Thoracic aorta (tissue), 2 donors: Measurements from ENCODE around the gene ZNF365. TPM values are rescaled to one million over a fixed set of nuclear protein-coding genes. Genes with fewer than 3 reads are reported as not detected.

Experiments
- ATAC-seq: fragments of 150-250 bp; one replicate; pipeline ENCODE4 v1.8.0; 2017; ENCODE audit warnings: low read depth; ENCODE audit not compliant: insufficient number of reproducible peaks, low FRiP score
- DNase-seq: peaks from one replicate; pipeline ENCODE4 v3.0.0-alpha.2; 2020; ENCODE audit warnings: low spot score
- H3K27ac ChIP-seq, 2 donors: fragments of 200-600 bp; sonication (generic); 1 replicate in 1 of 2; 2 replicates in 1 of 2; pipeline ENCODE4 v1.5.1; 2016; ENCODE audit warnings: mild to moderate bottlenecking in 2 of 2, moderate library complexity in 2 of 2
- H3K27me3 ChIP-seq: fragments of 200-600 bp; sonication (generic); replicated peaks from 2 replicates; pipeline ENCODE4 v1.6.0; 2016; ENCODE audit warnings: mild to moderate bottlenecking; ENCODE audit not compliant: insufficient read depth
- H3K36me3 ChIP-seq: fragments of 200-600 bp; sonication (generic); one replicate; pipeline ENCODE4 v1.5.1; 2016
- H3K4me1 ChIP-seq, 2 donors: fragments of 200-600 bp; sonication (generic); 1 replicate in 1 of 2; 2 replicates in 1 of 2; pipeline versions ENCODE4 v1.5.1 to v1.6.0; 2016; ENCODE audit warnings: low read depth in 2 of 2, mild to moderate bottlenecking in 1 of 2; ENCODE audit not compliant: control insufficient read depth in 1 of 2
- H3K4me3 ChIP-seq: fragments of 200-600 bp; sonication (generic); 2 replicates; pipeline ENCODE4 v1.5.1; 2016; ENCODE audit warnings: mild to moderate bottlenecking
- H3K9me3 ChIP-seq: fragments of 200-600 bp; sonication (generic); 2 replicates; pipeline ENCODE4 v1.5.1; 2016
- total RNA-seq, 2 donors: library from RNA; depleted of rRNA; stranded (reverse); fragments of >200 nt; gene quantifications; one replicate each; pipeline versions ENCODE4 v1.1.0 to v1.2.3, GENCODE V29; 2016
- TF ChIP-seq, protein P1 (sequence below): fragments of 200-600 bp; sonication (generic); IDR thresholded peaks from one replicate; pipeline ENCODE4 v1.5.1; 2019; ENCODE audit warnings: antibody characterized with exemption

Gene ZNF365
- total RNA-seq, 2 donors from 2014 or later = 2.2 to 6.4 TPM

DNA sequence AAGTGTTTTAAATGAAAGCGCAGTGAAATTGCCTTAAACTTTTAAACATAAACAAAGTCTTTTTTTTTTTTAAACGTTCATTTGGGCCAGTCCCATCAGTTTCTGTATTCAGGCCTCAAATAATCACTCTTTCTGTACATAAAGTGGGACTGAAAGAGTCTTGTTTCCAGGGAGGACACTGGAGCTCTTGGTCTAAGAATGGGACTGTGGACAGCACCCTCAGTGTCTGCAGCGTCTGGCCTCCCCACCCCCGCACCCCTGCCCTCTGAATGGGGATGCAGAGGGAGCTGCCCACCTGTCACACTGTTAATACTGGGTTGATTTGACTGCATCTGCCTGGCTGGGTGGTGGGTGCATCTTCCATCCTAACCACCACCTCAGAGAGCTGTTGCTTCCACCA, 5.2 kb downstream of the ZNF365 start:
- no peak for ATAC-seq
- no peak overlapping the region for H3K4me3 ChIP-seq
- no peaks in the 10 kb centered on the region for H3K27me3 ChIP-seq
- H3K36me3 ChIP-seq = no peaks in the 10 kb centered on the region
- no peaks in the 10 kb centered on the region for H3K9me3 ChIP-seq
- H3K27ac ChIP-seq = no peak overlapping the region
- H3K4me1 ChIP-seq = peaks cover 4 to 21% of the 10 kb centered on the region in 2 donors
- TF ChIP-seq, protein P1, sequence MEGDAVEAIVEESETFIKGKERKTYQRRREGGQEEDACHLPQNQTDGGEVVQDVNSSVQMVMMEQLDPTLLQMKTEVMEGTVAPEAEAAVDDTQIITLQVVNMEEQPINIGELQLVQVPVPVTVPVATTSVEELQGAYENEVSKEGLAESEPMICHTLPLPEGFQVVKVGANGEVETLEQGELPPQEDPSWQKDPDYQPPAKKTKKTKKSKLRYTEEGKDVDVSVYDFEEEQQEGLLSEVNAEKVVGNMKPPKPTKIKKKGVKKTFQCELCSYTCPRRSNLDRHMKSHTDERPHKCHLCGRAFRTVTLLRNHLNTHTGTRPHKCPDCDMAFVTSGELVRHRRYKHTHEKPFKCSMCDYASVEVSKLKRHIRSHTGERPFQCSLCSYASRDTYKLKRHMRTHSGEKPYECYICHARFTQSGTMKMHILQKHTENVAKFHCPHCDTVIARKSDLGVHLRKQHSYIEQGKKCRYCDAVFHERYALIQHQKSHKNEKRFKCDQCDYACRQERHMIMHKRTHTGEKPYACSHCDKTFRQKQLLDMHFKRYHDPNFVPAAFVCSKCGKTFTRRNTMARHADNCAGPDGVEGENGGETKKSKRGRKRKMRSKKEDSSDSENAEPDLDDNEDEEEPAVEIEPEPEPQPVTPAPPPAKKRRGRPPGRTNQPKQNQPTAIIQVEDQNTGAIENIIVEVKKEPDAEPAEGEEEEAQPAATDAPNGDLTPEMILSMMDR = no peak
- DNase-seq = no peak

DNA sequence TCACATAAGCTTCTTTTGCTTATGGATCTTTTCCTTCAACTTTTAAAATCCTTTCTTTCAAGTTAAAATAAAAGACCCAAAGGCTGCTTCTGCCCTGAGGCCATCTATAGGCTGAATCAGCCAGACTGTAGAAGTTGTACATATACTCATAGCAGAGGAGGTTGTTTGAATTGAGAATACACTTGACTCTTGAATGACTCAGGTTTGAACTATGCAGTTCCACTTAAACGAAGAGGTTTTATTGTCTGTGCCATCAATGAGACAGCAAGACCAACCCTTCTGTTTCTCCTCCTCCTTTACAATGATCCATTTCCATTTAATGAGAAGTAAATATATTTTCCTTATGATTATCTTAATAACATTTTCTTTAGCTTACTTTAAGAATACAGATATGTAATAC, 5.8 kb downstream of the ZNF365 start:
- Histone ChIP-seq H3K4me1 (peaks cover 0 to 17% of the 10 kb centered on the region in 2 donors), H3K36me3 (no peaks in the 10 kb centered on the region), H3K4me3 (no peak overlapping the region), H3K27me3 (no peaks in the 10 kb centered on the region), H3K27ac (no peak overlapping the region), H3K9me3 (no peaks in the 10 kb centered on the region)
- no peak for DNase-seq
- TF ChIP-seq, protein P1 = no peak
- ATAC-seq = no peak

DNA sequence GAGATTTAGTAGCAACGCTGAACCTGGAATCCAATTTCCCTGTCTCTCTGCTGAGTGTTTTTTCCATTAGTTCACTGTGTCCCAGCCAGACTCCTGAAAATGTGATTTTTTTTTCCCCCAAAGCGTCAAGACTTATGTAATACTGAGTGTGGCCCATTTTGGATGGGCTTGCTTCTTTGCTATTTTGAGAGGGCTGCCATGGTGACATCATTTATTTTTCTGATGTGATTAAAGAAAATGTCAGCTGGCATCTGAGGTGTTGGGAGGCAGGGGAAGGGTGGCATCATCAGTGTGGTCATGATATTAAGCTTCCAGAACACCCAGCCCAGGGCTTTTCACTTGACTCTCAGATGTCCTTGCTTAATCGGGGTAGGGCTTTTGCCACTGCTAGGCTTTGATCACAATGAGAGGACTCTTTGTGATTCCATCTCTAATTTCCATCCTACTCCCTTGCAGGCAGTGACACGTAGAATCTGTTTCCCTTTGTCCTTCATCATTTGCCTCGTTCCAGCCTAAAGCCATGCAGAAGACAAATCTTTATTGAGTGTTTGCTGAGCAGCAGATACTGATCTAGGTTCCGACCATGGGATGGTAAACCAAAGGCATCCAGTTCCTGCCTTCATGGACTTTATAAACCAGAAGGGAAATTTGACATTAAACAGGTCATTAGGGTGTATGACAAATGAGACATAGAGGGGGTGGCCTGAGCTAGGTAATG, 7.4 kb downstream of the ZNF365 start:
- Histone ChIP-seq H3K9me3 (no peaks in the 10 kb centered on the region), H3K27me3 (no peaks in the 10 kb centered on the region), H3K4me1 (peaks cover 0 to 17% of the 10 kb centered on the region in 2 donors), H3K27ac (peak overlapping the region; percentile 67 to 68), H3K36me3 (no peaks in the 10 kb centered on the region), H3K4me3 (no peak overlapping the region)
- ATAC-seq (peak; percentile 67), DNase-seq (no peak)
- TF ChIP-seq, protein P1 = no peak

DNA sequence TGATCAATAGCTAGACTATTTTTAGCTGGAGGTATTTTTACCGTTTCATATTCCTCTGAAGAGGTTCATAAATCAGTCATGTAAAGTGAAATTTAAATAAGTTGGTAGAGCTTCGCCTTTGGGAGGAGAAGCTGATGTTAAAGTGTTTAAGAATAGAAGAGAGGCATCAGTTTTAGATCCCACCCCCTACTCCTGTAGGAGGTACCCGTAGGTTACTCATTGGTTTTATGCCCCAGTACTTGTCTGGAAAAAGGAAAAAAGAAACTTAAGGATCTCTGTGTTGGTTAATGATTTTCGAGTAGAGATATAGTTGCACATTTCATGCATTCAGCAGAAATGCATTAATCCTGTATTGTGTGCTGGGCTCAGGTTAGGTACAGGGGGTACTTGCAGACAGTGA, 8.7 kb downstream of the ZNF365 start:
- Histone ChIP-seq H3K36me3 (no peaks in the 10 kb centered on the region), H3K9me3 (no peaks in the 10 kb centered on the region), H3K27me3 (no peaks in the 10 kb centered on the region), H3K27ac (no peak overlapping the region), H3K4me1 (peaks cover 0 to 17% of the 10 kb centered on the region in 2 donors), H3K4me3 (no peak overlapping the region)
- ATAC-seq = no peak
- DNase-seq = no peak
- TF ChIP-seq, protein P1 = no peak

DNA sequence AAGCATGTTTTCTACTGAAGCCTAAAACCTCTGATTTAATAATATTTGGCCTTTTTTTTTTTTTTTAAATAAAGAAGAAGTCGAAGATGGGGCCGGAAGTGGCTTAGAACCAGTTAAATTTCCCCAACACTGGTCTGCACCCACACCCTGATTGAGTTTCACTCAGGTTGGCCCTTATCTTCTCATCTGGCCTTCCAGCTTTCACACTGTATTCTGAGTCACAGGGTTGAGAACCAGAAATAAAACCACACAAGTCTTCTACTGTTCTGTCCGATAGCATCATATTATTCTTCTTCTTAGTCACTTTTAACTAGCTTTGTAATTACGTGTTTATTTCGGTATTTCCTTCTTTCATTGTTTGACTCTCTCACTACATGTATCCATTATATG, 9.9 kb downstream of the ZNF365 start:
- DNase-seq = no peak
- Histone ChIP-seq H3K27ac (no peak overlapping the region), H3K9me3 (no peaks in the 10 kb centered on the region), H3K27me3 (no peaks in the 10 kb centered on the region), H3K4me3 (no peak overlapping the region), H3K4me1 (peaks cover 0 to 17% of the 10 kb centered on the region in 2 donors), H3K36me3 (no peaks in the 10 kb centered on the region)
- TF ChIP-seq, protein P1 = no peak
- no peak for ATAC-seq
